Measurements from ENCODE around the gene NCL. TPM values are rescaled to one million over a fixed set of nuclear protein-coding genes. Genes with fewer than 3 reads are reported as not detected.

NCL gene
- total RNA-seq, 1 experiment from 2014 or later: 1,077 TPM

DNA sequence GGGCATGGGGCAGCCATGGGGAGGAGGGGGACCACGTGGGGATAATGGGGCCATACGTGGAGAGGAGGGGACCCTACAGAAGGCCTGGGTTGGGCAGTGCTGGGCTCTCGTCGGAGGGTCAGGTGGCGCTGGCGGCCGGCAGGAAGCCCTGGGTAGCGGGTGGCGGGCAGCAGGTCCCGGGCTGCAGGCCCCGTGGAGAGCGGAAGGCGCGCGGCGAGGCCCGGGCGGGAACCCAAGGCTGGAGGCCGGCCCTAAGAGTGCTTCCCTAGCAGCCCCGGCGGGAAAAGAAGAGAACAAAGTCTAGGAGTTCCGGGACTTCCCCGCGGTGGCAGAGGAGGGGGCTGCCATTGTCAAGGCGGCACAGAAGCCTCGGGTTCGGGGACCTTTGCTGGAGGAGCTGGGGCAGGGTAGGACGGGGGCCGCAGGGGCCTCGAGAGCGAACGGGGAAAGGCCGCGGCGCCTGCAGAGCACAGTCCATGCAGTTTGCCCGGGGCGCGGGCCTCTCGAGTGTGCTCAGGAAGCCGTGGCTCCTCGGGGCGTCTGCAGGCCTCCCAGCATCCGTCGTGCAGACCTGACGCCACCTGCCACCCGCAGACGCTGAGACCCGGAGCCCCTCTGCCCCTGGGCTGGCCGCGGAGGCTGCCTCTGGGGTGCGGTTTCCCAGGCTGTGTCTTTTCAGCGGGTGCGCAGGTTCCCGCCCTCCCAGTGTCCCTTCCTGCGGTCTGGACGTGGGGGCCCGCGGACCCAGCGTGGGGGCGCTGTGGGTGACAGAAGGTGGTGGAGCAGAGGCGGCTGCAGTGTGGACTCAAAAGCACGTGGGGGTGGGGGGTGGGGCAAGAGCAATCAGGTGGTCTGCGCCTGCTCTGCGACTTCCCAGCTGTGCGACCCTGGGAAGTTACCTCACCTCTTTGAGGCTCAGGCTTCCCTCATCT, 19.4 kb upstream of the NCL start:
- no peaks in the 10 kb centered on the region for H3K9me3 ChIP-seq (ENCODE audit: control insufficient read depth in 1 of 2, insufficient read depth in 1 of 2, low read depth in 1 of 2, low read length in 2 of 2)
- ChIA-PET POLR2A (interaction anchor here (1.4 to 1.5 kb wide), 2 partner anchors 20 to 31 kb away, joined by 3 to 9 read pairs; partner anchors contain the start of gene NCL), RAD21 (ENCODE audit: low non-redundant PET in 1 of 2, low total read pairs in 2 of 2, uncharacterized antibody in 2 of 2, unreplicated experiment in 2 of 2) (no interaction called here), CTCF (interaction anchor here (0.7 to 2.5 kb wide), 13 partner anchors 9 to 231 kb away, joined by 3 to 10 read pairs (median 5); partner anchors contain the start of gene NCL)
- H3K4me3 ChIP-seq (replicated peaks in 1 of 2; ENCODE audit: low read depth in 1 of 2, low read length in 2 of 2): no peak overlapping the region
- no peak overlapping the region for H3K27ac ChIP-seq (ENCODE audit: low read depth, low read length)
- no peak for DNase-seq (ENCODE audit: low read depth, low spot score)
- H3K27me3 ChIP-seq (ENCODE audit: insufficient read depth, low read length): no peaks in the 10 kb centered on the region
- intact Hi-C loops (cut with micrococcal nuclease): loop anchor here (2.0 kb wide), 1 partner anchor 75 kb away; no protein-coding TSS in a partner anchor
- peaks cover 0 to 7% of the 10 kb centered on the region in 2 experiments; a peak in 1 of 4 replicates for H3K4me1 ChIP-seq (ENCODE audit: control insufficient read depth in 1 of 2, insufficient read depth in 2 of 2, low read length in 2 of 2)
- no peaks in the 10 kb centered on the region for H3K36me3 ChIP-seq (ENCODE audit: control insufficient read depth in 1 of 2, insufficient read depth in 2 of 2, low read length in 2 of 2)
- H4K20me1 ChIP-seq (ENCODE audit: insufficient read depth): no peaks in the 10 kb centered on the region
- BruUV-seq (replicated peaks): no TSS peak
- H3K4me2 ChIP-seq (ENCODE audit: low read length): 0 out of 2 replicates have a peak overlapping the region, but pooled peaks have one; percentile 42
- H3K79me2 ChIP-seq (ENCODE audit: insufficient read depth, low read length): no peaks in the 10 kb centered on the region
- no peak overlapping the region for H3K9ac ChIP-seq (ENCODE audit: low read length)
- H3K9me2 ChIP-seq (ENCODE audit: insufficient read depth): no peaks in the 10 kb centered on the region
- TF ChIP-seq, protein P1, sequence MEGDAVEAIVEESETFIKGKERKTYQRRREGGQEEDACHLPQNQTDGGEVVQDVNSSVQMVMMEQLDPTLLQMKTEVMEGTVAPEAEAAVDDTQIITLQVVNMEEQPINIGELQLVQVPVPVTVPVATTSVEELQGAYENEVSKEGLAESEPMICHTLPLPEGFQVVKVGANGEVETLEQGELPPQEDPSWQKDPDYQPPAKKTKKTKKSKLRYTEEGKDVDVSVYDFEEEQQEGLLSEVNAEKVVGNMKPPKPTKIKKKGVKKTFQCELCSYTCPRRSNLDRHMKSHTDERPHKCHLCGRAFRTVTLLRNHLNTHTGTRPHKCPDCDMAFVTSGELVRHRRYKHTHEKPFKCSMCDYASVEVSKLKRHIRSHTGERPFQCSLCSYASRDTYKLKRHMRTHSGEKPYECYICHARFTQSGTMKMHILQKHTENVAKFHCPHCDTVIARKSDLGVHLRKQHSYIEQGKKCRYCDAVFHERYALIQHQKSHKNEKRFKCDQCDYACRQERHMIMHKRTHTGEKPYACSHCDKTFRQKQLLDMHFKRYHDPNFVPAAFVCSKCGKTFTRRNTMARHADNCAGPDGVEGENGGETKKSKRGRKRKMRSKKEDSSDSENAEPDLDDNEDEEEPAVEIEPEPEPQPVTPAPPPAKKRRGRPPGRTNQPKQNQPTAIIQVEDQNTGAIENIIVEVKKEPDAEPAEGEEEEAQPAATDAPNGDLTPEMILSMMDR (IDR thresholded peaks at IDR 0.05 in 2 of 3, conservative IDR thresholded peaks at IDR 0.05 in 1 of 3; ENCODE audit: borderline replicate concordance in 1 of 3, insufficient read depth in 1 of 3, low read depth in 2 of 3, low read length in 2 of 3): no peak
- no peak for TF ChIP-seq RAD21 (IDR thresholded peaks at IDR 0.05; ENCODE audit: low read depth)
- TF ChIP-seq SP1 (IDR thresholded peaks at IDR 0.05; ENCODE audit: low read depth): no peak
- TF ChIP-seq TCF7L2 (IDR thresholded peaks at IDR 0.05; ENCODE audit: borderline replicate concordance, extremely low read depth, insufficient read depth, insufficient read length): no peak
- TF ChIP-seq SRF (IDR thresholded peaks at IDR 0.05; ENCODE audit: low read depth): no peak
- TF ChIP-seq EZH2 (IDR thresholded peaks at IDR 0.05): no peak
- TF ChIP-seq FOSL1 (IDR thresholded peaks at IDR 0.05; ENCODE audit: low read depth): no peak
- TF ChIP-seq, protein P2, sequence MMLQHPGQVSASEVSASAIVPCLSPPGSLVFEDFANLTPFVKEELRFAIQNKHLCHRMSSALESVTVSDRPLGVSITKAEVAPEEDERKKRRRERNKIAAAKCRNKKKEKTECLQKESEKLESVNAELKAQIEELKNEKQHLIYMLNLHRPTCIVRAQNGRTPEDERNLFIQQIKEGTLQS (IDR thresholded peaks at IDR 0.05): no peak
- TF ChIP-seq, protein P3, sequence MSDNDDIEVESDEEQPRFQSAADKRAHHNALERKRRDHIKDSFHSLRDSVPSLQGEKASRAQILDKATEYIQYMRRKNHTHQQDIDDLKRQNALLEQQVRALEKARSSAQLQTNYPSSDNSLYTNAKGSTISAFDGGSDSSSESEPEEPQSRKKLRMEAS (IDR thresholded peaks at IDR 0.05): no peak
- no peak for TF ChIP-seq YY1 (IDR thresholded peaks at IDR 0.05; ENCODE audit: extremely low read depth, insufficient replicate concordance, low read depth, low read length)
- TF ChIP-seq, protein P4, sequence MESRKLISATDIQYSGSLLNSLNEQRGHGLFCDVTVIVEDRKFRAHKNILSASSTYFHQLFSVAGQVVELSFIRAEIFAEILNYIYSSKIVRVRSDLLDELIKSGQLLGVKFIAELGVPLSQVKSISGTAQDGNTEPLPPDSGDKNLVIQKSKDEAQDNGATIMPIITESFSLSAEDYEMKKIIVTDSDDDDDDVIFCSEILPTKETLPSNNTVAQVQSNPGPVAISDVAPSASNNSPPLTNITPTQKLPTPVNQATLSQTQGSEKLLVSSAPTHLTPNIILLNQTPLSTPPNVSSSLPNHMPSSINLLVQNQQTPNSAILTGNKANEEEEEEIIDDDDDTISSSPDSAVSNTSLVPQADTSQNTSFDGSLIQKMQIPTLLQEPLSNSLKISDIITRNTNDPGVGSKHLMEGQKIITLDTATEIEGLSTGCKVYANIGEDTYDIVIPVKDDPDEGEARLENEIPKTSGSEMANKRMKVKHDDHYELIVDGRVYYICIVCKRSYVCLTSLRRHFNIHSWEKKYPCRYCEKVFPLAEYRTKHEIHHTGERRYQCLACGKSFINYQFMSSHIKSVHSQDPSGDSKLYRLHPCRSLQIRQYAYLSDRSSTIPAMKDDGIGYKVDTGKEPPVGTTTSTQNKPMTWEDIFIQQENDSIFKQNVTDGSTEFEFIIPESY (IDR thresholded peaks at IDR 0.05; ENCODE audit: extremely low read depth, insufficient replicate concordance, low read length): no peak
- H2AFZ ChIP-seq (ENCODE audit: low read depth, low read length, poor library complexity, severe bottlenecking): no peak overlapping the region
- no peak for ATAC-seq

Data from HCT116 (cell line).